Activated CD4-positive, alpha-beta T cell treated with anti-CD3 and anti-CD28 coated beads, Interleukin-2, amount 50 U/mL, for 16 hours (primary cell): ENCODE measurements around the gene KDM4B.

Experiments used
- DNase-seq: peaks from one replicate; pipeline ENCODE4 v3.0.0-alpha.2; 2020

Gene KDM4B

DNA sequence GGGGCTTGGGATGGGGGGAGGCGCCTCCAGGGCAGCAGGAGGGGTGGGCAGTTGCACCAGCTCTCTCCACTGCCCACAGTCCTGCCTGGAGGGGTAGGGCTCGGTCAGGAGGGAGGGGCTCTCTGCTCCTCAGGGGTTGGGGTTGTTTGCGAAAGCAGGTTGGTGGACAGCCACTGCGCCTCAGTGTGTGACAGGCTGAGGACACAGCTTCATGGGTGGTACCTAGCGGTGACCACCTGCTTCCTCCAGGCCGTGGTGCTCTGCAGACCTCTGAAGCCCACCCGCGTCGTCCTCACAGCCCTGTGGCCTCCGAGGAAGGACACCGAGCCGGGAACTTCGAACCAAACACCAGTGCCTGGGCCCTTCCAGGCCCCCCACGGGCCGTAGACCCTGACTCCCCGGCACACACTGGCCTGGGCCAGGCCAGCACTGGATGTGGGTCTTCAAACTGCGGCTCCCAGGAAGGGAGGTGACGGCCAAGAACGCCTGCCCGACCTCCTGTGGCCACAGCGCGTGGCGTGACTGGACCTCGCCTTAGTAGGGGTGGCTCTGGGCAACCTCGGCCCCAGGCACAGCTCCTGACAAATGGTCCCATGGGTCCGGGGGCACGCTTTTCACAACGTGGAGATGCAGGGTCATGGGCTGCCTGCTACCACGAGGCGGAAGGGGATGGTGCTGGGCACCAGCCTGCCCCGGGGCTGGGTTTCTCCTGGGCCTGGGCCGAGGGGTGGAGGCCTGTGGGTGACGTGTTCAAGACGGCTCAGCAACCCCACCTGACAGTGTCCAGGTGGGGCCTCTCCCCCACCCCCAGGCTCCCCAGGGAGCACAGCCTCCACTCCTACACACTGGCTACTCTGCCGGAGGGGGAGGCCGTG, 173.2 kb downstream of the KDM4B start:
- no peak for DNase-seq

GRCh38 chr19:5142725-5143097, 173.8 kb downstream of the KDM4B start:
- no peak for DNase-seq

DNA sequence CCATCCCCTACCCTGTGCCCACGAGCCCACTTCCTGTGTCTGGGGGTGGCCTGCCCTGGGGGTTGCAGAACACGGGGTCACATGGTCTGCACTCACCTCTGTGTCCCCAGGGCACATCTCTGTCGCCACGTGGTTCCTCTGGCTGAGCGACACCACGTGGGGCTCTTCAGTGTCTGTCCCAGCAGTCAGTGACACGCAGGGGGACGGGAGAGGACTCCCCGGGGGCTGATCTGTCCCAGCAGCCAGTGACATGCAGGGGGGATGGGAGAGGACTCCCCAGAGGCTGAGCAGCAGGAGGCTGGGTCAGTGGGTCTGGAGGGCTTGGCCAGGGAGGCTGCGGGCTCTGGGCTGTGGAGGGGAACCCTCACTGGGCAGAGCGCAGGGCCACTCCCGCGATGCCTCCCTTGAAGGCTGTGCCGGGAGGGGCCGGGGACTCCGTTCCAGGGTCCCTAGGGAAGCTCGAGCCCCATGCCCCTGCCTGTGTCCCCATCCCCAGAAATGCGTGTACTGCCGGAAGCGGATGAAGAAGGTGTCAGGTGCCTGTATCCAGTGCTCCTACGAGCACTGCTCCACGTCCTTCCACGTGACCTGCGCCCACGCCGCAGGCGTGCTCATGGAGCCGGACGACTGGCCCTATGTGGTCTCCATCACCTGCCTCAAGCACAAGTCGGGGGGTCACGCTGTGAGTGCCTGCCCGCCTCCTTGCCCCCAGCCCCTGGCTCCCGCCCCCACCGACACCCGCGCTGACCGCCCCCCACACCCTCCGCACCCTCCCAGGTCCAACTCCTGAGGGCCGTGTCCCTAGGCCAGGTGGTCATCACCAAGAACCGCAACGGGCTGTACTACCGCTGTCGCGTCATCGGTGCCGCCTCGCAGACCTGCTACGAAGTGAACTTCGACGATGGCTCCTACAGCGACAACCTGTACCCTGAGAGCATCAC, 174.8 kb downstream of the KDM4B start:
- DNase-seq = no peak

DNA sequence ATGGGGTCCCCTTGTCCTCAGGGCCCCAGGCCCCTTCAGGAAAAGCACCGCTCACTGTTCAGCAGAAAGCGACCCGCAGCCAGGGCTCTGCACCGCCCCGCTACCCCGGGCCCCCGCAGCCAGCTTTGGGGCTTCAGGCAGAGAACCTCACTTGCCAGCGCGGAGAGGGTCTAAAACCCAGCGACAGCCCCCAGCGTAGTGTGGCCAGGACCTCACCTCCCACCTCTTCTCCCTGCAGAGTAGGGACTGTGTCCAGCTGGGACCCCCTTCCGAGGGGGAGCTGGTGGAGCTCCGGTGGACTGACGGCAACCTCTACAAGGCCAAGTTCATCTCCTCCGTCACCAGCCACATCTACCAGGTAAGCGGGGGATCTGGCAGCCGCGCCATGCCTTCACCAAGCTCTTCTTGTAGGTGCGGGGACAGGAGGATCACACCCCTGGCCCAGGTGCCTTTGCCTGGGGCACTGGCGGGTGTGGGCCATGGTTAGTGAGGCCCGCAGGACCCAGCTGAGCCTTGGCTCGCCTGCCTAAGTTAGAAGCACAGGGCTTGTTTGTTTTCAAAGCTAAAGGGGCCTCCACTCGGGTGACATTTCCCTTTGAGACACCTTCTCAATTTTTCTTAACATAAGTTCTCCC, 175.7 kb downstream of the KDM4B start:
- DNase-seq = no peak

DNA sequence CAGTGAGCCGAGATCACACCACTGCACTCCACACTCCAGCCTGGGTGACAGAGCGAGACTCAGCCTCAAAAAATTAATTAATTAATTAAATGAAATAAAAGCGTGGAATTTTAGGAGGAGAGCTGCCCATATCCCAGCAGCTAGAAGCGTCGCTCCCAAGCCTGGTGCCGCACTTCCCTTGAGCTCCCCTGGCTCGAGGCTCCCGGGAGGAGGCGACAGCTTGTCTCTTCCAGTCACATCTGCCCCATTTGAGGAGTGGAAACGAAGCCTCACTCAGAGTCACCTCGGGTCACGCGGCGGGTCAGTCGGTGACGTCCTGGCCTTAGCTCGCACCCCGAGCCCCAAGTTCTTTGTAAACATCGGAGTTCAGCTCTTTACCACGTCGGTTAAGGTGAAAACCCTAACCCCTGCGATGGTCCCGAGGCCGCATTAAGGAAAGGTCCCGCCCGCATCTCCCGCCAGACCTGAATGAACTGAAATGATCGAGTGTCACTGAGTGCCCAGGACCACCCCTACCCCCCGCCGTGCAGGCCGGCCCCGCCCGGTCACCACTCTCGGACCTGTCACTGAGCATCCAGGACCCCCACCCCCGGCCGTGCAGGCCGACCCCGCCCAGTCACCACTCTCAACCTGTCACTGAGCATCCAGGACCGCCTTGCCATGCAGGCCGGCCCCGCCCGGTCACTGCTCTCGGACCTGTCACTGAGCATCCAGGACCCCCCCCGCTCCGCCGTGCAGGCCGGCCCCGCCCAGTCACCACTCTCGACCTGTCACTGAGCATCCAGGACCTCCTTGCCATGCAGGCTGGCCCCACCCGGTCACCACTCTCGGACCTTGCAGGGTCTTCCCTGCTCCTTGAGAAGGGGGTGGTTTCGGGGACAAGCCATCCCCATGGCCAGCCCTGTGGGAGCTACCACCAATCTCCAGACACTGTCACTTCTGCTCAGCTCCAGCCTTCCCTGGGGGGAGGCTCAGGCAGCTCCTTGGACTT, 176.9 kb downstream of the KDM4B start:
- DNase-seq = no peak

- no peak for DNase-seq
Observed at GRCh38 chr19:5147074-5147977, 178.4 kb downstream of the KDM4B start.

GRCh38 chr19:5147978-5148793, 179.3 kb downstream of the KDM4B start:
- no peak for DNase-seq

- DNase-seq = no peak
Observed at GRCh38 chr19:5148794-5149190, 179.9 kb downstream of the KDM4B start.

DNA sequence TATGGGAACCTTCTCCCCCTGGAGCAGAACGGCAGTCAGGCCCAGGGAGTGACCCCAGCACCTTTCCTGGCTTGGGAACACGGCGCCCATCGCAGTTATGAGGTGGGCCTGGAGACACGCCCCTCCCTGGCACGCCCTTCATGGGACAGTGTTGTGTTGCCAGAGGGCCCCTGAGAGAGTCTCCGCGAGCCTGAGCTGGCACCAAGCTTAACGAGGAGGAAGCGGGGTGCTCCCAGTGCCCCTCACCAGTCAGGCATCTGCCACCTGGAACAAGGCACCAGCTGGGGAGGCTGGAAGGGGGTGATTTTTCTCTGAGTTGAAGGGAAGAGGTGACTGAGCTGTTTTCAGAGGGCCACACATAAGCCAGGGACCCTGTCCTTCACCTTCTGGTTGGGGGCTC, 180.6 kb downstream of the KDM4B start:
- DNase-seq = no peak

- no peak for DNase-seq
Observed at GRCh38 chr19:5149932-5150901, 181.3 kb downstream of the KDM4B start.

DNA sequence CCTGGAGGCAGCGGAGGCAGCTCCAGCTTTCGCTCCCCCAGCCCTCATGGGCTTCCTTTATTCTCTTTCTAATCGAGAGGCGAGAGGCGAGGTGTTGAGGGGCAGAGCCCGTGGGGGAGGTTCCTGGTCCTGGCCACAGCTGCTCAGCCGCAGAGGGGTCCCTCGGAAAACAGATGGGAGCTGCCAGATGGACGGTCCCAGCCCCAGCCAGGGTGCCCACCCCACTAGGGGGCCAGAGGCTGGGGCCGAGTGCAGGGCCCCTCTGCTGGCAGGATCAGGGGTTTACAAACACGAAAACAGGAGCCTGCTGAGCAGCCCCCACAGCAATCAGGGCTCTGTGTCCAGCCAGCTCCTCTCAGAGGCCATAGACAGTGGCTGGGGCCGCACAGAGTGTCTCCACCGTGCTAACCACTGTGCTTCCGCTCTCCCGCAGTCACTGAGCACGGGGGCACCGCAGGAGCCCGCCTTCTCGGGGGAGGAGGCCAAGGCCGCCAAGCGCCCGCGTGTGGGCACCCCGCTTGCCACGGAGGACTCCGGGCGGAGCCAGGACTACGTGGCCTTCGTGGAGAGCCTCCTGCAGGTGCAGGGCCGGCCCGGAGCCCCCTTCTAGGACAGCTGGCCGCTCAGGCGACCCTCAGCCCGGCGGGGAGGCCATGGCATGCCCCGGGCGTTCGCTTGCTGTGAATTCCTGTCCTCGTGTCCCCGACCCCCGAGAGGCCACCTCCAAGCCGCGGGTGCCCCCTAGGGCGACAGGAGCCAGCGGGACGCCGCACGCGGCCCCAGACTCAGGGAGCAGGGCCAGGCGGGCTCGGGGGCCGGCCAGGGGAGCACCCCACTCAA, 182.2 kb downstream of the KDM4B start:
- no peak for DNase-seq

DNA sequence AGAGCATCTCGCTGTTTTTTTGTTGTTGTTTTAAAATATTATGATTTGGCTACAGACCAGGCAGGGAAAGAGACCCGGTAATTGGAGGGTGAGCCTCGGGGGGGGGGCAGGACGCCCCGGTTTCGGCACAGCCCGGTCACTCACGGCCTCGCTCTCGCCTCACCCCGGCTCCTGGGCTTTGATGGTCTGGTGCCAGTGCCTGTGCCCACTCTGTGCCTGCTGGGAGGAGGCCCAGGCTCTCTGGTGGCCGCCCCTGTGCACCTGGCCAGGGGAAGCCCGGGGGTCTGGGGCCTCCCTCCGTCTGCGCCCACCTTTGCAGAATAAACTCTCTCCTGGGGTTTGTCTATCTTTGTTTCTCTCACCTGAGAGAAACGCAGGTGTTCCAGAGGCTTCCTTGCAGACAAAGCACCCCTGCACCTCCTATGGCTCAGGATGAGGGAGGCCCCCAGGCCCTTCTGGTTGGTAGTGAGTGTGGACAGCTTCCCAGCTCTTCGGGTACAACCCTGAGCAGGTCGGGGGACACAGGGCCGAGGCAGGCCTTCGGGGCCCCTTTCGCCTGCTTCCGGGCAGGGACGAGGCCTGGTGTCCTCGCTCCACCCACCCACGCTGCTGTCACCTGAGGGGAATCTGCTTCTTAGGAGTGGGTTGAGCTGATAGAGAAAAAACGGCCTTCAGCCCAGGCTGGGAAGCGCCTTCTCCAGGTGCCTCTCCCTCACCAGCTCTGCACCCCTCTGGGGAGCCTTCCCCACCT, 183.3 kb downstream of the KDM4B start:
- DNase-seq = no peak

DNA sequence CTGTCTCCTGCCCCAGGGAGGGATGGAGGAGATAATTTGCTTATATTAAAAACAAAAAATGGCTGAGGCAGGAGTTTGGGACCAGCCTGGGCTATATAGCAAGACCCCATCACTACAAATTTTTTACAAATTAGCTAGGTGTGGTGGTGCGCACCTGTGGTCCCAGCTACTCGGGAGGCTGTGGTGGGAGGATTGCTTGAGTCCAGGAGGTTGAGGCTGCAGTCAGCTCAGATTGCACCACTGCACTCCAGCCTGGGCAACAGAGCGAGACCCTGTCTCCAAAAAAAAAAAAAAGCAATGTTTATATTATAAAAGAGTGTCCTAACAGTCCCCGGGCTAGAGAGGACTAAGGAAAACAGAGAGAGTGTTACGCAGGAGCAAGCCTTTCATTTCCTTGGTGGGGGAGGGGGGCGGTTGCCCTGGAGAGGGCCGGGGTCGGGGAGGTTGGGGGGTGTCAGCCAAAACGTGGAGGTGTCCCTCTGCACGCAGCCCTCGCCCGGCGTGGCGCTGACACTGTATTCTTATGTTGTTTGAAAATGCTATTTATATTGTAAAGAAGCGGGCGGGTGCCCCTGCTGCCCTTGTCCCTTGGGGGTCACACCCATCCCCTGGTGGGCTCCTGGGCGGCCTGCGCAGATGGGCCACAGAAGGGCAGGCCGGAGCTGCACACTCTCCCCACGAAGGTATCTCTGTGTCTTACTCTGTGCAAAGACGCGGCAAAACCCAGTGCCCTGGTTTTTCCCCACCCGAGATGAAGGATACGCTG, 184.0 kb downstream of the KDM4B start:
- DNase-seq = no peak

GRCh38 chr19:5153601-5154128, 184.8 kb downstream of the KDM4B start:
- no peak for DNase-seq

DNA sequence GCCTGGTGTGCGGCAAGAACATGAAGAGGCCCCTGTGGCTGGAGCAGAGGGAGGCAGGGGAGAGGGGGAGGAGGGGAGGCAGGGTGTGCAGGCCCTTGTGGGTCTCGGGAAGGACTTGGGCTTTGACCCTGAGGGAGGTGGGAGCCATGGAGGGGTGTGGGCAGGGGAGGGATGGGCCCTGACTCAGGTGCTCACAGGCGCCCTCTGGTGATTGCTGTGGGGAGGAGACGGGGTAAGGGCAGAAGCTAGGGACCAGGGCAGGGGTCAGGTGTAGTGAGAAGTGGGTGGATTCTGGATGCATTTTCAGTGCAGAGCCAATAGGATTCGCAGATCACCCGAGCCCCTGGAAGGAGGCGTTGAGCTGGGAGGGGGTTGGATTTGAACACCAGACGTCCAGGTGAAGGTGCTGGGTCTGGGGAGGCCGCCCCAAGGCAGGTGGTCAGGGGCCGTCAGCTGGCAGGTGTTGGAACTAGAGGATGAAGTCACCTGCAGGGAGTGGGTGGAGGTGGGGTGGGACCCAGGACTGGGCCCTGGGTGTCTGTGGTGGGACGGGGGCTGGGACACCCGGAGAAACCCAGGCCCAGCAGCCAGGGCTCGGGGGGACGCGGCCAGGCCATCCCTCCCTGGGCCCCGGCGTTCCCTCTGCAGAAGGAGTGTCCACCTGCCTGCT, 185.4 kb downstream of the KDM4B start:
- peak; percentile 40 for DNase-seq
